Upper lobe of right lung (tissue), 1 donor: ENCODE data around the gene ITIH3. TPM values are rescaled to one million over a fixed set of nuclear protein-coding genes. Genes with fewer than 3 reads are reported as not detected.

Experiments used
- ATAC-seq: fragments of 200-7000 bp; cut with Tn5 transposase; one replicate; pipeline ENCODE4 v1.9.1; 2020; ENCODE audit warnings: mild to moderate bottlenecking, moderate library complexity
- DNase-seq: peaks from one replicate; pipeline ENCODE4 v3.0.0-alpha.2; 2020
- H3K27ac ChIP-seq: fragments of 200-600 bp; one replicate; pipeline ENCODE4 v1.8.0; 2022
- H3K27me3 ChIP-seq: fragments of 200-600 bp; one replicate; pipeline ENCODE4 v1.8.0; 2022; ENCODE audit warnings: mild to moderate bottlenecking
- H3K36me3 ChIP-seq: fragments of 200-600 bp; one replicate; pipeline ENCODE4 v1.8.0; 2022
- H3K4me1 ChIP-seq: fragments of 200-600 bp; one replicate; pipeline ENCODE4 v1.8.0; 2022
- H3K4me3 ChIP-seq: fragments of 200-600 bp; one replicate; pipeline ENCODE4 v1.8.0; 2022; ENCODE audit warnings: mild to moderate bottlenecking
- H3K9me3 ChIP-seq: fragments of 200-600 bp; one replicate; pipeline ENCODE4 v1.8.0; 2022
- CTCF ChIP-seq: fragments of 200-600 bp; IDR thresholded peaks from one replicate; pipeline ENCODE4 v1.8.0; 2022; ENCODE audit warnings: antibody characterized with exemption
- intact Hi-C: fragments of 100-400 bp; cut with DNase I; formaldehyde crosslinking; loops from one replicate; pipeline ENCODE4 v1.11.0; 2022
- total RNA-seq: library from RNA; stranded (reverse); fragmentation: NEBNext Ultra II Directional; extraction: Animal tissue kit (Norgen Biotek cat#: 25700); gene quantifications from one replicate; pipeline ENCODE4 v1.2.1, GENCODE V29; 2021
- donor health status: DM: no; HTN: yes; CAD: no; lungs with severe emphysema.

ITIH3 gene
- total RNA-seq, 1 donor from 2014 or later: 9.5 TPM

- Histone ChIP-seq H3K9me3 (no peaks in the 10 kb centered on the region), H3K27ac (no peak overlapping the region), H3K4me1 (peaks cover 33% of the 10 kb centered on the region), H3K27me3 (no peaks in the 10 kb centered on the region), H3K4me3 (no peak overlapping the region), H3K36me3 (peaks cover 34% of the 10 kb centered on the region)
- DNase-seq (peak; percentile 76), ATAC-seq (peak; percentile 74)
- intact Hi-C loops: no loop called here
- no peak for TF ChIP-seq CTCF
Observed at GRCh38 chr3:52843108-52843865, 48.7 kb downstream of the ITIH3 start.

- DNase-seq: no peak
- Histone ChIP-seq H3K27ac (peak overlapping the region; percentile 60), H3K9me3 (no peaks in the 10 kb centered on the region), H3K4me1 (peaks cover 33% of the 10 kb centered on the region), H3K4me3 (no peak overlapping the region), H3K27me3 (no peaks in the 10 kb centered on the region), H3K36me3 (peaks cover 40% of the 10 kb centered on the region)
- ATAC-seq: no peak
- intact Hi-C loops: no loop called here
- TF ChIP-seq CTCF: no peak
Observed at GRCh38 chr3:52843881-52844280, 49.3 kb downstream of the ITIH3 start.

GRCh38 chr3:52844290-52844975 lies 49.8 kb downstream of the ITIH3 start:
- DNase-seq (no peak), ATAC-seq (peak; percentile 16)
- intact Hi-C loops: no loop called here
- Histone ChIP-seq H3K27ac (peak overlapping the region; percentile 60), H3K4me3 (no peak overlapping the region), H3K36me3 (peaks cover 46% of the 10 kb centered on the region), H3K4me1 (peaks cover 33% of the 10 kb centered on the region), H3K27me3 (no peaks in the 10 kb centered on the region), H3K9me3 (no peaks in the 10 kb centered on the region)
- no peak for TF ChIP-seq CTCF

GRCh38 chr3:52845157-52845556 lies 50.6 kb downstream of the ITIH3 start:
- peaks cover 33% of the 10 kb centered on the region for H3K4me1 ChIP-seq
- ATAC-seq (peak; percentile 39), DNase-seq (no peak)
- intact Hi-C loops: no loop called here
- no peaks in the 10 kb centered on the region for H3K27me3 ChIP-seq
- no peaks in the 10 kb centered on the region for H3K9me3 ChIP-seq
- no peak overlapping the region for H3K4me3 ChIP-seq
- peaks cover 47% of the 10 kb centered on the region for H3K36me3 ChIP-seq
- no peak for TF ChIP-seq CTCF
- peak overlapping the region; percentile 58 for H3K27ac ChIP-seq

- no peaks in the 10 kb centered on the region for H3K9me3 ChIP-seq
- intact Hi-C loops: no loop called here
- H3K4me1 ChIP-seq: peaks cover 33% of the 10 kb centered on the region
- no peaks in the 10 kb centered on the region for H3K27me3 ChIP-seq
- H3K27ac ChIP-seq: peak overlapping the region; percentile 58
- ATAC-seq: peak; percentile 14
- no peak for DNase-seq
- peaks cover 41% of the 10 kb centered on the region for H3K36me3 ChIP-seq
- H3K4me3 ChIP-seq: no peak overlapping the region
- TF ChIP-seq CTCF: peak; percentile 53
Observed at GRCh38 chr3:52845691-52846431, 51.3 kb downstream of the ITIH3 start.
